ENCODE results near the gene LCN6. TPM values are rescaled to one million over a fixed set of nuclear protein-coding genes. Genes with fewer than 3 reads are reported as not detected.
A peak's percentile ranks its signal among the peaks of the same experiment; 100 is the strongest.

LCN6 gene
- total RNA-seq, 2 donors from 2014 or later: not detected

- no peak for ATAC-seq
- H3K9me3 ChIP-seq (ENCODE audit: control insufficient read depth, low read length, poor library complexity, severe bottlenecking): no peaks in the 10 kb centered on the region
- Mint-ChIP-seq H3K4me1 (peaks cover 19% of the 10 kb centered on the region), H3K27me3 (no peaks in the 10 kb centered on the region), H3K4me3 (peak overlapping the region; percentile 98), H3K36me3 (ENCODE audit: low read depth) (peaks cover 7% of the 10 kb centered on the region), H3K27ac (no peak overlapping the region)
- DNase-seq: no peak
These were observed 19.7 kb downstream of the LCN6 start for GRCh38 chr9:136728548-136729123.

GRCh38 chr9:136728080-136728547 is 20.2 kb downstream of the LCN6 start:
- DNase-seq: peak; percentile 88 to 95 (median 90)
- Mint-ChIP-seq H3K36me3 (ENCODE audit: low read depth) (peaks cover 7% of the 10 kb centered on the region), H3K4me3 (peak overlapping the region; percentile 98), H3K4me1 (peaks cover 19% of the 10 kb centered on the region), H3K27ac (peak overlapping the region; percentile 93), H3K27me3 (no peaks in the 10 kb centered on the region)
- ATAC-seq: peak; percentile 85
- H3K9me3 ChIP-seq (ENCODE audit: control insufficient read depth, low read length, poor library complexity, severe bottlenecking): no peaks in the 10 kb centered on the region

GRCh38 chr9:136726631-136727191 is 21.6 kb downstream of the LCN6 start:
- ATAC-seq (peak; percentile 48), DNase-seq (peak in 1 of 3 donors; percentile 32)
- peaks cover 17% of the 10 kb centered on the region for H3K4me1 Mint-ChIP-seq
- H3K27me3 Mint-ChIP-seq: no peaks in the 10 kb centered on the region
- H3K27ac Mint-ChIP-seq: peak overlapping the region; percentile 93
- no peaks in the 10 kb centered on the region for H3K9me3 ChIP-seq (ENCODE audit: control insufficient read depth, low read length, poor library complexity, severe bottlenecking)
- H3K36me3 Mint-ChIP-seq (ENCODE audit: low read depth): peaks cover 7% of the 10 kb centered on the region
- peak overlapping the region; percentile 98 for H3K4me3 Mint-ChIP-seq

GRCh38 chr9:136726118-136726517 is 22.2 kb downstream of the LCN6 start:
- Mint-ChIP-seq H3K27ac (peak overlapping the region; percentile 93), H3K4me3 (peak overlapping the region; percentile 98), H3K4me1 (peaks cover 19% of the 10 kb centered on the region), H3K27me3 (no peaks in the 10 kb centered on the region), H3K36me3 (ENCODE audit: low read depth) (peaks cover 7% of the 10 kb centered on the region)
- DNase-seq (no peak), ATAC-seq (no peak)
- no peaks in the 10 kb centered on the region for H3K9me3 ChIP-seq (ENCODE audit: control insufficient read depth, low read length, poor library complexity, severe bottlenecking)

GRCh38 chr9:136725612-136726011 is 22.7 kb downstream of the LCN6 start:
- H3K9me3 ChIP-seq (ENCODE audit: control insufficient read depth, low read length, poor library complexity, severe bottlenecking): no peaks in the 10 kb centered on the region
- Mint-ChIP-seq H3K27me3 (no peaks in the 10 kb centered on the region), H3K4me3 (no peak overlapping the region), H3K27ac (no peak overlapping the region), H3K36me3 (ENCODE audit: low read depth) (peaks cover 7% of the 10 kb centered on the region), H3K4me1 (peaks cover 20% of the 10 kb centered on the region)
- ATAC-seq: no peak
- no peak for DNase-seq

GRCh38 chr9:136724772-136725171 is 23.6 kb downstream of the LCN6 start:
- Mint-ChIP-seq H3K27ac (peak overlapping the region; percentile 83), H3K27me3 (no peaks in the 10 kb centered on the region), H3K4me3 (no peak overlapping the region), H3K36me3 (ENCODE audit: low read depth) (peaks cover 7% of the 10 kb centered on the region), H3K4me1 (peaks cover 20% of the 10 kb centered on the region)
- ATAC-seq (no peak), DNase-seq (no peak)
- no peaks in the 10 kb centered on the region for H3K9me3 ChIP-seq (ENCODE audit: control insufficient read depth, low read length, poor library complexity, severe bottlenecking)

- no peak for DNase-seq
- no peaks in the 10 kb centered on the region for H3K9me3 ChIP-seq (ENCODE audit: control insufficient read depth, low read length, poor library complexity, severe bottlenecking)
- no peak for ATAC-seq
- Mint-ChIP-seq H3K36me3 (ENCODE audit: low read depth) (peaks cover 7% of the 10 kb centered on the region), H3K4me3 (no peak overlapping the region), H3K27me3 (no peaks in the 10 kb centered on the region), H3K4me1 (peaks cover 20% of the 10 kb centered on the region), H3K27ac (peak overlapping the region; percentile 83)
These were observed 24.3 kb downstream of the LCN6 start for GRCh38 chr9:136723989-136724388.

GRCh38 chr9:136723362-136723976 is 24.9 kb downstream of the LCN6 start:
- H3K9me3 ChIP-seq (ENCODE audit: control insufficient read depth, low read length, poor library complexity, severe bottlenecking): no peaks in the 10 kb centered on the region
- Mint-ChIP-seq H3K27ac (no peak overlapping the region), H3K36me3 (ENCODE audit: low read depth) (peaks cover 7% of the 10 kb centered on the region), H3K4me1 (peaks cover 20% of the 10 kb centered on the region), H3K27me3 (no peaks in the 10 kb centered on the region), H3K4me3 (peak overlapping the region; percentile 15)
- DNase-seq (no peak), ATAC-seq (no peak)

- Mint-ChIP-seq H3K27ac (no peak overlapping the region), H3K4me3 (no peak overlapping the region), H3K27me3 (no peaks in the 10 kb centered on the region), H3K4me1 (peaks cover 20% of the 10 kb centered on the region), H3K36me3 (ENCODE audit: low read depth) (peaks cover 7% of the 10 kb centered on the region)
- H3K9me3 ChIP-seq (ENCODE audit: control insufficient read depth, low read length, poor library complexity, severe bottlenecking): no peaks in the 10 kb centered on the region
- no peak for DNase-seq
- ATAC-seq: no peak
These were observed 25.4 kb downstream of the LCN6 start for GRCh38 chr9:136722969-136723356.

DNA sequence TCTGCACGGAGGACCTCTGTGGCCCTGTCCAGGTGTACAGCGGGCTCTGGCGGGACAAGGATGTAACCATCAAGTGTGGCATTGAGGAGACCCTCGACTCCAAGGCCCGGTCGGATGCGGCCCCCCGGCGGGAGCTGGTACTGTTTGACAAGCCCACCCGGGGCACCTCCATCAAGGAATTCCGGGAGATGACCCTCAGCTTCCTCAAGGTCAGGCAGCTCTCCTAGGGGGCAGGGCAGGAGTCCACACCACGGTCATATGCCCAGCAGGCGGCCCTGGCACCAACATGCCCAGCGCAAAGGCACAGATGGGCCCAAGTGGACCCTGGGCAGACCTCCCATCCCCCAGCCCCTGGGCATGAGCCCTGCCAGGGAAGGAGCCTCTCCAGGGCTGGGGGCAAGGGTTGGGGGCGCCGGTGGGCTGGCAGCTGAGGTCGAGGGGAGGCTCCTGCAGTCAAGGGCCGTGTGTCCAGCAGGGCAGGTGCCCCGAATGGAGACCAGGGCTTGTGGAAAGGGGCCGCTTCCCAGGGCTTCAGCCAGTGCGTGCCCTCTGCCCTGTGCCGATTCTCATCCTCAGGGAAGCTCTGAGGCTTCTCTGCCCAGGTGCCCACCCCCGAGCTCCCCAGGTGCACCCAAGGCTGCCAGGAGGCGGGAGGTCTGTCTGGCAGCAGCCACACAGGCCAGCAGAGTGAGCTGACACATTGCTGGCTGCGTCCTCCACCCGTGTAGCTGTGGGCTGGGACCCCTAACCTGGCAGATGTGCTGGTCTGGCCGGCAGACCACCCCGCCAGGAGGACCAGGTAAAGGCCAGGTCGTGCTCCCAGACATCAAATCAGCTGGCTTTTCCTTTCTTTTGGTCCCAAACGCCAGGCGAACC is 26.0 kb downstream of the LCN6 start:
- no peaks in the 10 kb centered on the region for H3K27me3 Mint-ChIP-seq

DNA sequence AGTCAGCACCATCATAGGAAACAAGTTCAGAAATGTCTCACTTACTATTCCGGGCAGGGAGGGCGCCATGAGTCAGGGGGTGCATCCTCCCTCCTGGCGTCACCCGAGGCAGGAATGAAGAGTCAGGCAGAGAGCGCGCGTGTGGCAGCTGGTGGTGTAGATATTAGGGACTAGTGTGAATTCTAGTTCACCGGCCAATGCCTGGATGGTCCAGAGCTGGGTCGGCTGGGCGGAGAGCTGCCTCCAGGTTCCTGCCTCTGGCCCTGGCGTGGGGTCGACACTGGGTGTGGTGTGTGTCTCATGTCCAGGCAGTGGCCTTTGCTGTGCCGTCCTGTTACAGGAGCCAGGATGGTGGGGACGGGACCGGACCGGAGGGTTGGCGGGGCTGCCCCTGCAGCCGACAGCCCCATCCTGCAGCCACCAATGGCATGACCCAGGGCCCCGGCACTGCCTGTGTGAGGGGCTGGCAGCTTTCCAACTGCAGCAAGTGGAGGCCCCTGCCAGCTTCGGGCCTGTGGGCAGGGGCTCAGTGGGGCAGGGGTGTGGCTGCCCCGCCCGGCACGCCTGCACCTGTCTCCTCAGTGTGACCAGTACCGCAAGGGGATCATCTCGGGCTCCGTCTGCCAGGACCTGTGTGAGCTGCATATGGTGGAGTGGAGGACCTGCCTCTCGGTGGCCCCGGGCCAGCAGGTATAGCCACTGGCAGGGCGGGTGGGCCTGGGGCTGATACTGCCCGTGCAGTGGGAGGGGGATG is 26.8 kb downstream of the LCN6 start:
- H3K9me3 ChIP-seq (ENCODE audit: control insufficient read depth, low read length, poor library complexity, severe bottlenecking): no peaks in the 10 kb centered on the region
- DNase-seq (no peak), ATAC-seq (no peak)
- Mint-ChIP-seq H3K4me1 (peaks cover 10% of the 10 kb centered on the region), H3K4me3 (peak overlapping the region; percentile 49), H3K27me3 (no peaks in the 10 kb centered on the region), H3K27ac (no peak overlapping the region), H3K36me3 (ENCODE audit: low read depth) (peaks cover 3% of the 10 kb centered on the region)

More for the DNA sequence above, 26.0 kb downstream of the LCN6 start:
- Mint-ChIP-seq H3K27ac (no peak overlapping the region), H3K4me3 (no peak overlapping the region), H3K4me1 (peaks cover 16% of the 10 kb centered on the region), H3K36me3 (ENCODE audit: low read depth) (peaks cover 7% of the 10 kb centered on the region)
- ATAC-seq: no peak
- no peak for DNase-seq
- H3K9me3 ChIP-seq (ENCODE audit: control insufficient read depth, low read length, poor library complexity, severe bottlenecking): no peaks in the 10 kb centered on the region

DNA sequence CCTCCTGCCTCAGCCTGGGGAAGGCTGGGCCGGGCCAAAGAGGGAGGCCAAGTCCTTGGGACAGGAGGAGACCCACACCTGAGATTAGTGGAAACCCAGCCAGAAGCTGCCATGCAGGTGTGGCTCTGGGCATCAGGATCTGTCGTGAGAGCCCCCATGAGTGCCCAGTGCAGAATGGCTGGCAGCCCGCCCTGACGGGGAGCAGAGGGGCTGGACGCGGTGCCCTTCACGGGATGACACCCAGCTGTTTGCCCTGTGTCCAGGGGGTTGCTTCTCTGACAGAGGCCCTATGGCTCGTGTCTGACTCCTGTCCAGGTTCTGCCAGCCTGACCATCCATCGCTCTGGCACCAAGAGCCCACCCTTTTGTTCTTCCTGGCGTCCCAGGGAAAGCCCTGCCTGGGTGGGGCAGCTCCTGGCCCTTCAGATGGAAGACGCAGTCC is 27.4 kb downstream of the LCN6 start:
- Mint-ChIP-seq H3K36me3 (ENCODE audit: low read depth) (peaks cover 2% of the 10 kb centered on the region), H3K4me3 (peak overlapping the region; percentile 49), H3K4me1 (peaks cover 6% of the 10 kb centered on the region), H3K27ac (no peak overlapping the region), H3K27me3 (peaks cover 3% of the 10 kb centered on the region)
- no peaks in the 10 kb centered on the region for H3K9me3 ChIP-seq (ENCODE audit: control insufficient read depth, low read length, poor library complexity, severe bottlenecking)
- no peak for DNase-seq
- no peak for ATAC-seq

Data from T-helper 17 cell (primary cell).